GM19035 (cell line): ENCODE measurements around the gene TIGD6.

ENCODE experiments used
- ATAC-seq: cut with Tn5 transposase; IDR thresholded peaks from one replicate; pipeline ENCODE4 v1.9.1; 2021; ENCODE audit not compliant: unreplicated experiment

The TIGD6 gene

DNA sequence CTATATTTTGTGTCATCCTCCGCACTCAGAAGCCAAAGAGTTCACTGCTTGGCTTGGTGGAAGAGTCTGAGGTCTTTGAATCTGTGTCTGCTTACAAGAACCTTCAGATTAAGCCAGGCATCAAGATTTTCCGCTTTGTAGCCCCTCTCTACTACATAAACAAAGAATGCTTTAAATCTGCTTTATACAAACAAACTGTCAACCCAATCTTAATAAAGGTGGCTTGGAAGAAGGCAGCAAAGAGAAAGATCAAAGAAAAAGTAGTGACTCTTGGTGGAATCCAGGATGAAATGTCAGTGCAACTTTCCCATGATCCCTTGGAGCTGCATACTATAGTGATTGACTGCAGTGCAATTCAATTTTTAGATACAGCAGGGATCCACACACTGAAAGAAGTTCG, 19.2 kb downstream of the TIGD6 start:
- no peak for ATAC-seq

GRCh38 chr5:149979896-149980295, 20.6 kb downstream of the TIGD6 start:
- ATAC-seq, result no peak

GRCh38 chr5:149975409-149975808, 25.0 kb downstream of the TIGD6 start:
- no peak for ATAC-seq

- ATAC-seq, result no peak
Measured at GRCh38 chr5:149969181-149969930, 31.1 kb downstream of the TIGD6 start.

GRCh38 chr5:149966946-149967345, 33.5 kb downstream of the TIGD6 start:
- ATAC-seq, result no peak

- no peak for ATAC-seq
Measured at GRCh38 chr5:149963729-149964128, 36.7 kb downstream of the TIGD6 start.

- no peak for ATAC-seq
Measured at GRCh38 chr5:149962601-149963300, 37.7 kb downstream of the TIGD6 start.

- ATAC-seq, result no peak
Measured at GRCh38 chr5:149961957-149962409, 38.5 kb downstream of the TIGD6 start.

DNA sequence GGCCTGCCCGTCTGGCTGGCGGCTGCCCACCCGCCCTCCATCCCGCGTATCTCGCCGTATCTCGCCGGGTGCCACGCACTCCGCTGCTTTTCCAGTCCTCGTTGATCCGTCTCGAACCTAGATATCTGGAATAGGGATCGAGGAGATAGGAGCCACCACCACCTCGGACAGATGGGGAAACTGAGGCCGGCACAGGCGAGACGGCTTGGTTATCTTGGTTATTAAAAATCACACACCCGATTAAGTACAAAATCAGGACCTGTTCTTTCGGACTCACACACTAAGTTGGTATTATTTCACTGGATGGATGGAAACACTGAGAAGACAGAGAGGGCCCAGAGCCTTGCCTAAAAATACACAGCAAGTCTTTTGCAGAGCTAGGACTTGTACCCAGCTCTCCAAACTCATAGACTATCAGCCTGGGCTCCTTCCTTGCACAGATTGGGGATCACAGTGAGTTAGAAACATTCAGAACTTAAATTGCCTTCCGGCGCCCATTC, 39.2 kb downstream of the TIGD6 start:
- peak; percentile 17 for ATAC-seq

- peak; percentile 98 for ATAC-seq
Measured at GRCh38 chr5:149960272-149961185, 39.9 kb downstream of the TIGD6 start, which contains the start of gene SLC26A2. SLC26A2 (plus strand) TSS chr5:149960758; CDS start chr5:149977653, 16,895 bp downstream.

DNA sequence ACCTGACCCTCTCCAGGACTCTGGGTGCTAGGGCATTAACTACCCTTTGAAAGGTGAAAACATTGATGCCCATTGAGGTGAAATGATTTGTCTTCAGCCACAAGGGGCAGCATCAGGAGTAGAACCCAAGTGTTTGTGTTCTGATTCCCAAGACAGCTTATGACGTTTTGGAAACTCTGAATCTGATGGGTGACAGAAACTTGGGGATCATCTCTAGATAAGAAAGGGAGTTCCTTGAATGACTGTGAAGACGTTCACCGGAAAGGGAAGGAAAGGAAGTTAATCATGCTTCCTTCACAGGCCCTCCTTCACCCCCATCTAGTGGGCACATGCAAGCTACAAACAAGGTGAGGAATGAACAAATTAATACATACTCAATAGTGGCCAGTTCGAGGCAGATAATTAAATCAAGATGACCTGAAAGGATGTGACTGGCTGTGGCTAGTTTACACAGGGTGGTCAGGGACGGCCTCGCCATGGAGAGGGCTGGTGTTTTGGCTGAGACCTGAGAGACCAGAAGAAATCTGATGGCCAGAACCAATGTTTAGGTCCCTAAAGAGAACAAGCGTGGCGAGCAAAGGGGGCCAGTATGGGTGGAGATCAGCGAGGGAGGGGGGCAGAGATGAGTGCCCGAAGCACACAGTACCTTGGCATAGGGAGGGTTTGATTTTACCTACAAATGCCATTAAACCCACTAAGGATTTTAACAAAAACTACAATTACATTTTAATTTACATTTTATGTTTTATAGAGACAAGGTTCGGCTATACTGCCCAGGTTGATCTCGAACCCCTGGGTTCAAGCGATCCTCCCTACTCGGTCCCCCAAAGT, 40.8 kb downstream of the TIGD6 start:
- ATAC-seq, result no peak

DNA sequence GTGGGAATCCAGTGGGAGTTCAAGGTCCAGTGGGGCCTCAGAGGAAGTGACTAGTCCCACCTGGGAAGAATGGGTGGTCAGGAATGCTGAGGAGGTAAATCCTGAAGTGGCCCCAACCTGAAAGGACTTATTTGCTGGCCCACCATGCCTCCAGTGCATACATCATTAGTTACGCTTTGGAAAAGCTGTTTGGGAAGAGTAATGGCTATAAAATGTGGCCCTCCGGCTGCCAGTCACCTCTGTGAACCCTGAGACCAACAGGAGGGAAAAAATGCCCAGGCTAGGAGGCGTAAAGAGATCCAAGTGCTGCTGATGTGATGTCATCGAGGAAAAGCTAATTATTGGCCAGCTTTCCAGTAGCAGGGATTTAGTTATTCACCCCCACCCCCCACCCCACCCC, 42.6 kb downstream of the TIGD6 start:
- no peak for ATAC-seq

DNA sequence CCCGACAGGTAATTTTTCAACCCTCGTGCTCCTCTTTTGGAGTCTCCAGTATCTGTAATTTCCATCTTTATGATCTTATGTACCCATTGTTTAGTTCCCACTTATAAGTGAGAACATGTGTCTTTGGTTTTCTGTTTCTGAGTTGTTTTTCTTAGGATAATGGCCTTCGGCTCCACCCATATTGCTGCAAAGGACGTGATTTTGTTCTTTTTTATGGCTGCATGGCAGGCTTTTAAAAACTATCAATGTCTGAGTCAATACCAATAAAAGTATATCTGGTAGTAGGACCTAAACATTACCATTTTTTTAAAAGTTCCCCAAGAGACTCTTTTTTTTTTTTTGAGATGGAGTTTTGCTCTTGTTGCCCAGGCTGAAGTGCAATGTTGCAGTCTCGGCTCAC, 43.8 kb downstream of the TIGD6 start:
- no peak for ATAC-seq

- no peak for ATAC-seq
Measured at GRCh38 chr5:149954798-149955197, 45.7 kb downstream of the TIGD6 start.

DNA sequence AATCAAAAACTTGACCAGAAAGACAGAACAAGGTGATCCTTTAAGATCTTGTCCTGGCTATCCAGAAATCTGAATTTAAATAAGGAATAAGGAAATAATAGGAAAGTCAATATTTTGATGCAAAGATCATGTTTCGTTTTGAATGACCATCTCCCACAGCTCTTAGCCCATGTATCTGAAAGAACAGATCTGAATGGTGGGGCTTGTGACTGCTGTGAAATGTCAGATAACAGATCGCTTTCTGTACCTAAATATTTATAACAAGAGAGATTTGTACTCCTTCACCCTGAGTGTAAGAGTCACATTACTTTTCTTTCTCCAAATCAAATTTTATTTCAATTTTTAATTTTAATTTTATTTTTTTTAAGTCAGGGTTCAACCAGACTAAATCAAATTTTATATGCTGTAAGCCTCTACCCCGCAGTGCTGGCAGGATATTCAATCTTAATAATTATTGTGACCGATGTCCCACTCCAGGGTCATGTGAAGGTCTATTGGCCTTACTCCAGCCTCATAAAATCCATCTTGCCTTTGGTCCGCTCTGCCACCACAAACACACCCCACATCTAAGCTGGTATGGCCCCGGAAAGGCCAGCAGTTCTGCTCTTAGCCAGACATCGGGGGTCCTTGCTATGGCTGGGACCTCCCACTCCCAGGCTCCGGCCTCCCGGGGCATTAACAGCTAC, 46.9 kb downstream of the TIGD6 start:
- no peak for ATAC-seq

DNA sequence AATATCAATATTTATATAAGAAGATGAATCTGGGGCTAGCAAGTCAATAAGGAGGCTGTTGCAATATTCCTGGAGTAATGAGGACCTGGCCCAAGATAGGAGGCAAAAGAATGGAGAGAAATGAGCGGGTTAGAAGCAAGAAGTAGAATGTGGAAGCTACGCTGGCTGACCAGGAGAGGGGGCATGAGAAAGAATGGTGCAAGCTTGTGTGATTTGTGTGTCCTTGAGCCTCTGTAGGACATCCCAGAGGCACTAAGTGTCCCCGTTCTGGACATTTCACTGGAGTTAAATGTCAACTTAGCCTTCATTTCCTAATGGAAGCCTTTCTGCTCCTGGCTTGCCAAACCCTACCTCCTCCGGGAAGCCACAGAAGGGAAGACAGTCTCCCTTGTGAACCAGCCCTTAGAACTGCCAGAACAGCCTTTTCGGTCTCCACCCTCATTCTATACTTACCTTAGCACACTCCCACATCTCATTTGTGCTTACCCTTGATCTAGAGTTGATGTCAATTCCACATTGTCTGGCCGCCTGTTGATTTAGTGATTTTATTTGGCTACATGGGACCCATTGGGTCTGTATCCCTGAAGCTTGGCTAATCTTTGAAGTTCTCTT, 49.2 kb downstream of the TIGD6 start:
- no peak for ATAC-seq

DNA sequence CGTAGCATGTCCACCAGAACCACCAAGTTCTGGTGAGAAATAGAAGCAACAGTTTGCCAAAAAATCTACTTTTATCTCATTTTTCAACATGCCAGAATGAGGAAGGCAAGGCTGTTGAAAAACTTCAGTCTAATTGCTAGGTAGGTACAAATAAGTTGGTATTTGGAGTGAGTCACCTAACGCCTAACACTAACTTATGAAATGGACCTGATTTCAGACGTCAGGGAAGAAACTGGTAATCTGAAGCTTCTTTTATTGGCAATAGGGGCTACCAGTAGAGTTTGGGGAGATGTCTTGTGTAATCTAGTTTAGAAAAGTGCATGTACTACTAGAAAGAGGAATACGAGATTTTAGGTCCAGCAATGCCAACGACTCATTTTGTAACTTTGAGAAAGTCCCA, 51.5 kb downstream of the TIGD6 start:
- no peak for ATAC-seq

DNA sequence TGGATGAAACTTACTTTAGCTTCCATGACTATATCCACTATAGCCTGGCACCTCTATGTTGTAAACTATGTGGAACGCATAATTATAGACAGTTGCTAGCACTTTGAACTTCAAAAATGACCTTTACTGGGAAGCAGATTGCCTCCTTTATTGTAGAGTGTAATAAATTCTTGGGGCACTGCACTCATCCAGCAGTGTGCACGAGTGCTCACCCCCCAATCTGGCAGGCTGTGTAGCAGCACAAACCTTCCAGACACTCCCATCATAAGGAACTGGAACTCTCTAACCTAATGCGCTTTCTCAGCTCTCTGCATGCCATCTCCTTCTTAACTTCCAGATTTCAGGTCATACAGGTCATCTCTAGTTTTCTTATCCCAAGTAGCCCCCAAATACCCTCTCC, 54.3 kb downstream of the TIGD6 start:
- no peak for ATAC-seq

DNA sequence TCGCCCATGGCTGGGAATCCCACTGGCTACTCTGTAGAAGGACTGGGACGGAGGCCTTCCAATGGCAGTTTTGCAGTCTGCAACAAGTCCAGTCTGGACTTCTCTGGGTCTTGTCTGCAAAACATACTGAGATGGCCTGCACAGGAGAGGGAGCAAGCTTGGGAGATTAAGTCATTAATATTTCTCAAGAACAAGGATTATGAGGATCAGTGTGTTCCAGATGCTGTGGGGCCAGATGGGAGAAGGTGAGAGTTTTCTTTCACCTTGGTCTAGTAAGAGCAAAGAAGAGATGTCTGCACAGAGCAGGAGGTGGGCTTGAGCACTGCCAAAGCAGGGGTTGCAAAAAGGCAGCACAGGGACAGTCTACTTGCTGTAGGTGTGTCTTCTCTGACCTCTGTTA, 55.8 kb downstream of the TIGD6 start, which contains the start of gene PDE6A:
Gene PDE6A (minus strand): TSS at position 128 of the 400 bp plus-strand sequence. CDS start 120 bp downstream, at position 8.
- no peak for ATAC-seq
